Measurements from ENCODE around the gene DYRK2.
A peak's percentile ranks its signal among the peaks of the same experiment; 100 is the strongest.

The DYRK2 gene

DNA sequence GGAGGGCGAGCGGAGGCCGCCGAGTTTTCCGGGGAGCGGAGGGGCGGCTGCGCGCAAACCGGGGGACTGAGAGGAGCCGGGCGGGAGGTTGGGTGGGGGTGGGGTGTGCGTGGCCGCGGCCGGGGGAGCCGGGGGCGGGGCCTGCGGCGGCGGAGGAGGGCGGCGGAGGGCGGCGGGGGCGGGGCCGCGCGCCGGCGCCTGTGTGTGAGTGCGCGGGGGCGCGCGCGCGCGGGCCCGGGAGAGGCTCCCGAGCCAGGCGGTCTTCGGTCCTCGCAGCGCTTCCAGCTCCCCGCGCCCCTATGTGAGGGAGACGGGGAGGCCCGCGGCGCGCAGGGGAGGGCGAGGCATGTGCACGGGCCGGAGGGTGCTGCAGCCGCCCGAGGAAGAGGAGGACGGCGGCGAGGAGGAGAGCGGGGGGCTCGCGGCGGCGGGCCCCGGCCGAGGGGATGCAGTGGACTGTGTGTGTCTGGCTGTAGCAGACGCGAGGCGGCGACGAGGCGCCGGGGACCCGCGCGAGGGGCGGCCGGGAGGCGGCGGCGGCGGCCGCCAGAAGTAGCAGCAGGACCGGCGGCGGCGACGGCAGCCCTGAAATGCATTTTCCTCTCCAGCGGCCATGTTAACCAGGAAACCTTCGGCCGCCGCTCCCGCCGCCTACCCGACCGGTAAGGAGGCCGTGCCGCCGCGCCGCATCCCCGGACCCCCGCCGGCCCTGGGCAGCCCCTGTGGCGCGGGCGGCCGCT lies at the start of gene DYRK2:
TSS of gene DYRK2 (plus strand) at position 225 of the 740 bp plus-strand sequence. CDS start at position 614, 389 bp downstream.
- DNase-seq (ENCODE audit: low read depth in 2 of 3, low spot score in 2 of 3): peak; percentile 40 to 54 (median 40)

GRCh38 chr12:67599691-67600090 lies 48.9 kb upstream of the DYRK2 start:
- DNase-seq (ENCODE audit: low read depth in 2 of 3, low spot score in 2 of 3): no peak

GRCh38 chr12:67601126-67601525 lies 47.4 kb upstream of the DYRK2 start:
- no peak for DNase-seq (ENCODE audit: low read depth in 2 of 3, low spot score in 2 of 3)

GRCh38 chr12:67609226-67609870 lies 39.2 kb upstream of the DYRK2 start:
- DNase-seq (ENCODE audit: low read depth in 2 of 3, low spot score in 2 of 3): no peak

DNA sequence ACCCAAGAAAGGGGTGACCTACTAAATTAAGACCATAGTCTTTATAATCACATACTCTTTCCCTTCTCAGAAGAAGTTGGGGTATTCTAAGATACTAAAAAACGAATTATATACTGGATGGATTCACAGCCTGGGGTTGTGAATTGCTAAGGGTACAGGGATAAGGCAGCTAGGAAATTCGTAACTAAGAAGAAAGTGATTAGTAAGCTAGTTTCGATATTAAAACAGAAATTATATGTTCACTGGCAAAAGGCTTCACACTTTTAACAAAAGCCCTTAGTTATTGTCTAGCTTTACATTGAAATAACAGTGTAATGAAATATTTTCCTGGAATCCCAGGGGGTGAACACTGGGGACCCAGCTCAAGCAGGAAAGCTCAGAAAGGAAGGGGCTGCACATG lies 35.5 kb upstream of the DYRK2 start:
- no peak for DNase-seq (ENCODE audit: low read depth in 2 of 3, low spot score in 2 of 3)

DNA sequence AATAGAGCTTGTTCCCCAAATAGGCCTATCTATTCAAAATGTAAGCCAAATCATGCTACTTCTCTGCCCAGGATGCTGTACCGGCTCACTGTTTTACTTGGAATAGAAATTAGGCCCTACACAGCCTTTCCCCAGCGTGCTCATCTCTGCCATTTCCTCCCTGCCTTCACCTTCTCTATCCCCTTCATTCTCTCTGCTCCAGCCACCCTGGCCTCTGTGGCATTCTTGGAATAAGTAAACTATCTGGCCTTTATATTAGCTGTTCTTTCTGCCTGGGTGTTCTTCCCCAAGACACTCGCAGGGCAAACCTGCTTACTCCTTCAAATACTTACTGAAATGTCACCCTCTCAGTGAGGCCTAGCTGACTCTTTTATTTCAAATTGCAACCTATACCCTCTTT lies 30.9 kb upstream of the DYRK2 start:
- no peak for DNase-seq (ENCODE audit: low read depth in 2 of 3, low spot score in 2 of 3)

GRCh38 chr12:67618303-67618702 lies 30.2 kb upstream of the DYRK2 start:
- DNase-seq (ENCODE audit: low read depth in 2 of 3, low spot score in 2 of 3): no peak

DNA sequence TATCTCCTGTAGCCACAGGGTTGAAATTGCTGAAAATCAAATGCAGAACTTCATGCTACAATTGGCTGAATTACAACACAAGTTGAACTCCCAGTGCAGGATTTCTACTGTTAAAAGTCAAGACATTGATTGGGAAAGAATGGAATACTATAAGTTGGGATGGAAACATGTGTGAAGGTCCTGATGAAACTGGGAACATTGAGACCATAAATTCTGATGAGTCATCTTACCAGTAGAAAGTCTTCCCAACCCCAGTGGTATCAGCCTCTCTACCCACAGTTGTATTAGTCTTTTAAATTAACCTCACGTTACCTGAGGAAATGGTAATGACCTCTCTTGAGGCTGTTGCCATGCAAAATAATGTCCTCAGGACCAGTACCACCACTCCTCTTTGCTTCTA lies 27.4 kb upstream of the DYRK2 start:
- no peak for DNase-seq (ENCODE audit: low read depth in 2 of 3, low spot score in 2 of 3)

- no peak for DNase-seq (ENCODE audit: low read depth in 2 of 3, low spot score in 2 of 3)
These were observed 26.6 kb upstream of the DYRK2 start for GRCh38 chr12:67621926-67622325.

DNA sequence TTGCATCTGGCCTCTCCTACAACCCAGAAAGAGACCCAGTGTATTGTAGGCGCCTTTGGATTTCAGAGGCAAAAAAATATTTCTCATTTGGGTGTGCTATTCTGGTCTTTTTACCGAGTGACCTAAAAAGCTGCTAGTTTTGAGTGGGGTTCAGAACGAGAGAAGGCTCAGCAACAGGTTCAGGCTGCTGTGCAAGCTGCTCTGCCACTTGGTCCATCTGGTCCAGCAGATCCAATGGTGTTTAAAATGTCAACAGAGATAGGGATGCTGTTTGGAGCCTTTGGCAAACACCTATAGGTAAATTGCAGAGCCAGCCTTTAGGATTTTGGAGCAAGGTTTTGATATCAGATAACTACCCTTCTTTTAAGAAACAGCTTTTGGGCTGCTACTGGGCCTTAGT lies 25.3 kb upstream of the DYRK2 start:
- DNase-seq (ENCODE audit: low read depth in 2 of 3, low spot score in 2 of 3): no peak

GRCh38 chr12:67624355-67624754 lies 24.2 kb upstream of the DYRK2 start:
- no peak for DNase-seq (ENCODE audit: low read depth in 2 of 3, low spot score in 2 of 3)

DNA sequence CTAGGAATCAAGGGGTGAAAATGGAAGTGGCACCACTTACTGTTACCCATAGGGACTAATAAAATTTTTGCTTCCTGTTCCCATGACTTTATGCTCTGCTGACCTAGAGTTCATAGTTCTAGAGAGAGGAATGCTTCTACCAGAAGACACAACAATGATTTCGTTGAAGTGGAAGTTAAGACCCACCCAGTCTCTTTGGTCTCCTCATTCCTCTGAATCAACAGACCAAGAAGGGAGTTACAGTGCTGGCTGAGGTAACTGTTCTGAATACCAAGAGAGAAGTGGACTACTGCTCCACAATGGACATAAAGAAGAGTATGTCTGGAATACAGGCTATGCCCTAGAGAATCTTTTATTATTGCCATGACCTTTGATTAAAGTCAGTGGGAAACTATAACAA lies 23.5 kb upstream of the DYRK2 start:
- no peak for DNase-seq (ENCODE audit: low read depth in 2 of 3, low spot score in 2 of 3)

GRCh38 chr12:67626156-67626555 lies 22.4 kb upstream of the DYRK2 start:
- DNase-seq (ENCODE audit: low read depth in 2 of 3, low spot score in 2 of 3): no peak

GRCh38 chr12:67630373-67631088 lies 18.0 kb upstream of the DYRK2 start:
- DNase-seq (ENCODE audit: low read depth in 2 of 3, low spot score in 2 of 3): peak; percentile 23 to 47 (median 40)

GRCh38 chr12:67632005-67632404 lies 16.5 kb upstream of the DYRK2 start:
- no peak for DNase-seq (ENCODE audit: low read depth in 2 of 3, low spot score in 2 of 3)

DNA sequence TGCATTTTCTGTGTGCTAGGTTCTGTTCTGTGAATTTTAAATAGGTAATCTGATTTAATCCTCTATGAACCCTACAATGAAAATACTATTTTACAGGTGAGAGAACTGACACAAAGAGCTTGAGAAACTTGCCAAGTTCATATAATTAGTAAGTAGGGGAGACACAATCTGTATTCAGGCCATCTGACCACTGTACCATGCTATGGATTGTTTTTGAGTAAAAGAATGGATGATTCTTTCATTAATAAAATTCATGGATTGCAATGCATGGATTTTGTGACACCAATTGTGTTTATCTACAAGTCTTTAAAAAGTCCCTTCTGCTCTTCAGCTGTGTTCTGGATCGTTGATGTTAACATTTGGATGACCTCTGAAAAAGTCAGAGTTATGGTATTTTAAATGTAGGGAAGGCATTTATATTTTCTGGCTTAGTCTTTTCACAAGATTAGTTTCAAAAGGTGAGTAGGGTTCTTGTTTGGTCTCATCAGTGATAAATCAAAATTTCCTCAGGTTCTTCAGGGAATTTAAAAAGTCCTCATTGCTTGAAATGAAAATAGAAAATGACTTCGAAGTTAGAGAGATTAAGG lies 15.4 kb upstream of the DYRK2 start:
- no peak for DNase-seq (ENCODE audit: low read depth in 2 of 3, low spot score in 2 of 3)

- no peak for DNase-seq (ENCODE audit: low read depth in 2 of 3, low spot score in 2 of 3)
These were observed 14.8 kb upstream of the DYRK2 start for GRCh38 chr12:67633708-67634107.

- DNase-seq (ENCODE audit: low read depth in 2 of 3, low spot score in 2 of 3): no peak
These were observed 14.2 kb upstream of the DYRK2 start for GRCh38 chr12:67634303-67634761.

DNA sequence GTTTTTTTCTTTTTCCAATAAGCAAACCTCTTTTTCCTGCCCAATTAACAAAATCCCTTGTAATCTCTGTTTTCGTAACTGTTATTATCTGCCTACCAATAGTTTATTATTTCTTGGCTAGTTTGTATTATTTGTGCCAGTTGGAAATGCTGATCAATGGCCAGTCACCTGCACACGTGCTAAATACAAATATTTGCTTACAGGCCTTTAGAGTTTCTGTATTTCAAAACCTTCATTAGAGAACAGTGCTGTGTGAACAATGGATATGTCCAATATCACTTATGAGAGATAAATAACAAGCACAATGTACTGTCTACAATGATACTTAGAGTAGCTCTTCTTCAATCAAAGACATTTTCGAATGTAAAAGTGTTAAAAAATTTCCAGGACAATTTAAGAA lies 10.8 kb upstream of the DYRK2 start:
- DNase-seq (ENCODE audit: low read depth in 2 of 3, low spot score in 2 of 3): no peak

DNA sequence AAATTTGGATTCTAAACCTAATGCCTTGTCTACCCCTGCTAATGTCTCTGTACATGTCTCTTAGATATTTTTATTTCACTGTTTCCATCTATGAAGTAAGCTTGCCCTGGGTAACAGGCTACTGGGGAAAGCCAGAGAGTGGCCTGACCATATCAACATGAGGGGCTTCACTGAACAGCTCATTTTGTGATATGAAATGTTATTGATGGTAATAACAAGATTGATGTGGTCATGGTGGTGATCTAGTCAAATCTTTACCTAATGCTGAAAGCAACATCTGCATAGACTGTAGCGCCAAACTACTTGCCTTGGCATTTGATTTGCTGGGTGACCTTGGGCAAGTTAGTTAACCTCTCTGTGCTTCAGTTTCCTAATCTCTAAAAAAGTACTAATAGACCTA lies 9.9 kb upstream of the DYRK2 start:
- DNase-seq (ENCODE audit: low read depth in 2 of 3, low spot score in 2 of 3): no peak

GRCh38 chr12:67640863-67641262 lies 7.7 kb upstream of the DYRK2 start:
- DNase-seq (ENCODE audit: low read depth in 2 of 3, low spot score in 2 of 3): no peak

GRCh38 chr12:67645126-67645525 lies 3.4 kb upstream of the DYRK2 start:
- no peak for DNase-seq (ENCODE audit: low read depth in 2 of 3, low spot score in 2 of 3)
